A549 (cell line): Measurements from ENCODE around the gene TMEM120B. TPM values are rescaled to one million over a fixed set of nuclear protein-coding genes. Genes with fewer than 3 reads are reported as not detected.

Experiments used
- ATAC-seq, 2 experiments: fragments of 200-7000 bp in 1 of 2; fragments of >200 bp in 1 of 2; cut with Nextera tagmentation in 1 of 2; cut with Tn5 transposase in 1 of 2; 3 replicates each; pipeline versions ENCODE4 v1.8.0 to v1.9.1; 2018 to 2020; ENCODE audit warnings: mild to moderate bottlenecking in 1 of 2, moderate library complexity in 1 of 2
- CTCF ChIA-PET: fragments of 300-600 bp; sonication (Branson Sonifier 250); formaldehyde crosslinking; extraction: SDS; loops from one replicate; lab custom pipeline; 2021; ENCODE audit warnings: antibody characterized with exemption, inconsistent platforms; lab: Yijun Ruan, JAX
- POLR2A ChIA-PET: fragments of 350-600 bp; formaldehyde crosslinking; extraction: SDS; loops from one replicate; lab custom pipeline; 2021; ENCODE audit warnings: antibody characterized with exemption, inconsistent platforms; lab: Yijun Ruan, JAX
- DNase-seq, 2 experiments: peaks; one replicate each; pipeline versions ENCODE4 v3.0.0 to v3.0.0-alpha.2; 2011 to 2016; ENCODE audit warnings: low read depth in 1 of 2, low spot score in 1 of 2
- FAIRE-seq: peaks from 2 replicates; lab custom pipeline; 2011; peaks lifted over from hg19 to GRCh38; lab: Jason Lieb, UNC
- H3K27ac ChIP-seq, 2 experiments: fragments of >200 bp; sonication (Bioruptor Twin); formaldehyde crosslinking; 3 replicates each; pipeline ENCODE4 v1.5.1; 2016 to 2017
- H3K4me1 ChIP-seq: fragments of >200 bp; sonication (Bioruptor Twin); formaldehyde crosslinking; 3 replicates; pipeline ENCODE4 v1.6.1; 2016
- H3K4me2 ChIP-seq: fragments of >200 bp; sonication (Bioruptor Twin); formaldehyde crosslinking; 3 replicates; pipeline ENCODE4 v1.6.1; 2016
- H3K4me3 ChIP-seq: fragments of >200 bp; sonication (Bioruptor Twin); formaldehyde crosslinking; 3 replicates; pipeline ENCODE4 v1.5.1; 2016
- H3K9me3 ChIP-seq: fragments of >200 bp; sonication (Bioruptor Twin); formaldehyde crosslinking; 3 replicates; pipeline ENCODE4 v1.6.1; 2016
- BCL3 ChIP-seq: fragments of >200 bp; sonication (Bioruptor Twin); formaldehyde crosslinking; IDR thresholded peaks from 3 replicates; pipeline ENCODE4 v1.6.1; 2016
- CEBPB ChIP-seq, 2 experiments: fragments of >200 bp in 1 of 2; sonication (Bioruptor Twin) in 1 of 2; formaldehyde crosslinking in 1 of 2; IDR thresholded peaks; 2 replicates each; pipeline ENCODE4 v1.6.1; 2012 to 2016
- CHD4 ChIP-seq: fragments of 200-600 bp; sonication (generic); IDR thresholded peaks from 2 replicates; pipeline ENCODE4 v1.6.1; 2016; ENCODE audit warnings: antibody characterized with exemption, mild to moderate bottlenecking, borderline replicate concordance
- EP300 ChIP-seq, 2 experiments: fragments of >200 bp; sonication (Bioruptor Twin); formaldehyde crosslinking; IDR thresholded peaks; 2 replicates in 1 of 2; 3 replicates in 1 of 2; pipeline ENCODE4 v1.6.1; 2016 to 2017
- ESRRA ChIP-seq: fragments of 150-350 bp; IDR thresholded peaks from 2 replicates; pipeline ENCODE4 v1.6.1; 2014; ENCODE audit warnings: mild to moderate bottlenecking, low read length, borderline replicate concordance
- FOSB ChIP-seq: fragments of 250-450 bp; sonication (Bioruptor Pico); IDR thresholded peaks from 2 replicates; pipeline ENCODE4 v1.5.0; 2020; ENCODE audit warnings: mild to moderate bottlenecking, moderate library complexity
- FOSL2 ChIP-seq, 2 experiments: fragments of 450-650 bp in 1 of 2; fragments of >200 bp in 1 of 2; sonication (Bioruptor Twin) in 1 of 2; formaldehyde crosslinking; IDR thresholded peaks; 2 replicates each; pipeline versions ENCODE4 v1.5.0 to v1.6.1; 2016 to 2020; ENCODE audit warnings: mild to moderate bottlenecking in 1 of 2, moderate library complexity in 1 of 2
- FOXS1 ChIP-seq: fragments of 250-450 bp; sonication (Bioruptor Pico); IDR thresholded peaks from 2 replicates; pipeline ENCODE4 v1.5.0; 2020; ENCODE audit warnings: mild to moderate bottlenecking, moderate library complexity
- HDAC2 ChIP-seq: fragments of 200-600 bp; sonication (generic); IDR thresholded peaks from 2 replicates; pipeline ENCODE4 v1.6.1; 2016
- HOXB5 ChIP-seq: fragments of 250-450 bp; sonication (Bioruptor Pico); IDR thresholded peaks from 2 replicates; pipeline ENCODE4 v1.5.0; 2020; ENCODE audit warnings: mild to moderate bottlenecking, moderate library complexity
- JUNB ChIP-seq: fragments of >200 bp; sonication (Bioruptor Twin); formaldehyde crosslinking; IDR thresholded peaks from 2 replicates; pipeline ENCODE4 v1.6.1; 2016
- KDM5A ChIP-seq: fragments of 200-600 bp; sonication (generic); IDR thresholded peaks from 2 replicates; pipeline ENCODE4 v1.6.1; 2016; ENCODE audit warnings: antibody characterized with exemption, mild to moderate bottlenecking
- MAFK ChIP-seq: fragments of 450-650 bp; IDR thresholded peaks from 2 replicates; pipeline ENCODE4 v1.6.1; 2014; ENCODE audit not compliant: partially characterized antibody
- MAX ChIP-seq: IDR thresholded peaks from 2 replicates; pipeline ENCODE4 v1.6.1; 2012
- MAZ ChIP-seq: fragments of 150-350 bp; IDR thresholded peaks from 2 replicates; pipeline ENCODE4 v1.6.1; 2014; ENCODE audit warnings: antibody characterized with exemption, low read depth, low read length, borderline replicate concordance
- MYC ChIP-seq: IDR thresholded peaks from 2 replicates; pipeline ENCODE4 v1.6.1; 2012; ENCODE audit warnings: mild to moderate bottlenecking, inconsistent platforms, low read length, improper control_type of control experiment, borderline replicate concordance
- NR3C1 ChIP-seq: fragments of >200 bp; sonication (Bioruptor Twin); formaldehyde crosslinking; IDR thresholded peaks from 3 replicates; pipeline ENCODE4 v1.6.1; 2017
- PHF8 ChIP-seq: fragments of 200-600 bp; sonication (generic); IDR thresholded peaks from 2 replicates; pipeline ENCODE4 v1.6.1; 2016; ENCODE audit warnings: low read depth, mild to moderate bottlenecking, antibody characterized with exemption, moderate library complexity, borderline replicate concordance
- RAD21 ChIP-seq, 2 experiments: fragments of >200 bp in 1 of 2; sonication (Bioruptor Twin) in 1 of 2; formaldehyde crosslinking in 1 of 2; IDR thresholded peaks in 1 of 2; conservative IDR thresholded peaks in 1 of 2; 2 replicates in 1 of 2; 3 replicates in 1 of 2; pipeline ENCODE4 v1.6.1; 2012 to 2018; ENCODE audit warnings: inconsistent platforms in 1 of 2
- REST ChIP-seq: fragments of 200-600 bp; sonication (generic); IDR thresholded peaks from 2 replicates; pipeline ENCODE4 v1.6.1; 2016; ENCODE audit warnings: antibody characterized with exemption, mild to moderate bottlenecking, moderate library complexity
- RNF2 ChIP-seq: fragments of 200-600 bp; sonication (generic); IDR thresholded peaks from 2 replicates; pipeline ENCODE4 v1.6.1; 2016; ENCODE audit warnings: low read depth, mild to moderate bottlenecking, antibody characterized with exemption, moderate library complexity, borderline replicate concordance
- ZFP36 ChIP-seq: fragments of 450-650 bp; IDR thresholded peaks from 2 replicates; pipeline ENCODE4 v1.6.1; 2014; ENCODE audit warnings: borderline replicate concordance; ENCODE audit not compliant: partially characterized antibody
- ZNF302 ChIP-seq: fragments of 250-450 bp; sonication (Bioruptor Pico); IDR thresholded peaks from 2 replicates; pipeline ENCODE4 v1.9.0; 2021; ENCODE audit warnings: inconsistent platforms, mild to moderate bottlenecking, moderate library complexity
- WGBS: methylation state at CpG from one replicate; pipeline ENCODE4 v1.1.6; 2017; ENCODE audit errors: missing lambda C conversion rate; 5-methylcytosine and 5-hydroxymethylcytosine counted together
- polyA plus RNA-seq, 4 experiments: library from polyadenylated mRNA; depleted of rRNA in 3 of 4; stranded (reverse); fragments of >200 nt; fragmentation: RNase III in 1 of 4; extraction: RNeasy Plus Mini Kit Qiagen cat#74134 plus additional on column Dnase treatment in 1 of 4; gene quantifications; 2 replicates in 3 of 4; 3 replicates in 1 of 4; pipeline ENCODE4 v1.2.3, GENCODE V29; 2011 to 2017
- TF ChIP-seq, protein P1 (sequence below): fragments of 450-650 bp; IDR thresholded peaks from 2 replicates; pipeline ENCODE4 v1.6.1; 2014; ENCODE audit warnings: antibody characterized with exemption
- TF ChIP-seq, protein P2 (sequence below): IDR thresholded peaks from 2 replicates; pipeline ENCODE4 v1.6.1; 2012; ENCODE audit warnings: low read depth, borderline replicate concordance
- TF ChIP-seq, protein P3 (sequence below): fragments of 150-350 bp; IDR thresholded peaks from 2 replicates; pipeline ENCODE4 v1.6.1; 2014; ENCODE audit warnings: low read depth, mild to moderate bottlenecking, low read length

TMEM120B gene
- polyA plus RNA-seq, 2 of the 4 experiments (the other 2 are of a cell fraction): 10.6 to 13.2 TPM

DNA sequence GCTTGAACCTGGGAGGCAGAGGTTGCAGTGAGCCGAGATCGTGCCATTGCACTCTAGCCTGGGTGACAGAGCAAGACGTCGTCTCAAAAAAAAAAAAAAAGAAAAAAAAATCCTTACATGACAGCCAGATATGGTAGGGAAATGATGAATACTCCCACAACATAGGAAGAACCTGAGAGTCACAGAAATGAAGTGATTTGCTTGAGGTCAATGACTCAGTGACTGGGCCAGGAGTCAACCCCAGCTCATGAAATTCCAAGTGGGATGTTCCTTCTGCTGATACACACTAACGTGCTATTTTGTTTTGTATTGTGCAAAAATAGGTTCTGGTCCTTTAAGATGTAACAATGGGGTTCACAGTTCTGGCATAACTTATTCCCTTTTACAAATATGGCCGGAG, 71.9 kb downstream of the TMEM120B start:
- ATAC-seq: peak; percentile 48 to 60
- DNase-seq: peak; percentile 64 to 87
- Histone ChIP-seq H3K9me3 (no peaks in the 10 kb centered on the region), H3K4me3 (0 out of 3 replicates have a peak overlapping the region, but pooled peaks have one; percentile 0), H3K4me1 (peaks cover 83% of the 10 kb centered on the region), H3K27ac (peak overlapping the region; percentile 72 to 100), H3K4me2 (peak overlapping the region; percentile 70)
- peak; percentile 43 for FAIRE-seq
- TF ChIP-seq MAZ (no peak), MAFK (peak; percentile 36), NR3C1 (no peak), ESRRA (no peak), MYC (no peak), KDM5A (no peak), BCL3 (no peak), CHD4 (no peak), EP300 (IDR thresholded peaks at IDR 0.05) (no peak), FOXS1 (no peak), RAD21 (conservative IDR thresholded peaks at IDR 0.05 in 1 of 2, IDR thresholded peaks at IDR 0.05 in 1 of 2) (0 out of 5 replicates have a peak, but pooled peaks of 1 of the 2 experiments have one; percentile 1), FOSL2 (IDR thresholded peaks at IDR 0.05) (peak; percentile 25; the same call in 1 of the 2 replicates), FOSL2 (CRISPR knock-in tag; IDR thresholded peaks at IDR 0.05) (peak; percentile 65), HDAC2 (no peak), JUNB (peak; percentile 28; the same call in 1 of the 2 replicates), CEBPB (IDR thresholded peaks at IDR 0.05) (peak in 1 of 2 experiments; percentile 39; a peak in 1 of 4 replicates), PHF8 (no peak), FOSB (no peak), ZFP36 (no peak), REST (no peak), HOXB5 (CRISPR knock-in tag) (no peak), MAX (peak; percentile 44; the same call in 1 of the 2 replicates), ZNF302 (CRISPR knock-in tag) (no peak), RNF2 (no peak)
- TF ChIP-seq, protein P1, sequence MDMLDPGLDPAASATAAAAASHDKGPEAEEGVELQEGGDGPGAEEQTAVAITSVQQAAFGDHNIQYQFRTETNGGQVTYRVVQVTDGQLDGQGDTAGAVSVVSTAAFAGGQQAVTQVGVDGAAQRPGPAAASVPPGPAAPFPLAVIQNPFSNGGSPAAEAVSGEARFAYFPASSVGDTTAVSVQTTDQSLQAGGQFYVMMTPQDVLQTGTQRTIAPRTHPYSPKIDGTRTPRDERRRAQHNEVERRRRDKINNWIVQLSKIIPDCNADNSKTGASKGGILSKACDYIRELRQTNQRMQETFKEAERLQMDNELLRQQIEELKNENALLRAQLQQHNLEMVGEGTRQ: no peak
- TF ChIP-seq, protein P2, sequence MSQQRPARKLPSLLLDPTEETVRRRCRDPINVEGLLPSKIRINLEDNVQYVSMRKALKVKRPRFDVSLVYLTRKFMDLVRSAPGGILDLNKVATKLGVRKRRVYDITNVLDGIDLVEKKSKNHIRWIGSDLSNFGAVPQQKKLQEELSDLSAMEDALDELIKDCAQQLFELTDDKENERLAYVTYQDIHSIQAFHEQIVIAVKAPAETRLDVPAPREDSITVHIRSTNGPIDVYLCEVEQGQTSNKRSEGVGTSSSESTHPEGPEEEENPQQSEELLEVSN: no peak
- TF ChIP-seq, protein P3, sequence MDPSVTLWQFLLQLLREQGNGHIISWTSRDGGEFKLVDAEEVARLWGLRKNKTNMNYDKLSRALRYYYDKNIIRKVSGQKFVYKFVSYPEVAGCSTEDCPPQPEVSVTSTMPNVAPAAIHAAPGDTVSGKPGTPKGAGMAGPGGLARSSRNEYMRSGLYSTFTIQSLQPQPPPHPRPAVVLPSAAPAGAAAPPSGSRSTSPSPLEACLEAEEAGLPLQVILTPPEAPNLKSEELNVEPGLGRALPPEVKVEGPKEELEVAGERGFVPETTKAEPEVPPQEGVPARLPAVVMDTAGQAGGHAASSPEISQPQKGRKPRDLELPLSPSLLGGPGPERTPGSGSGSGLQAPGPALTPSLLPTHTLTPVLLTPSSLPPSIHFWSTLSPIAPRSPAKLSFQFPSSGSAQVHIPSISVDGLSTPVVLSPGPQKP: no peak
- CTCF ChIA-PET: interaction anchor here (0.6 to 72.2 kb wide), 7 partner anchors 1 to 1194 kb away, joined by 3 to 2657 read pairs (median 10); partner anchors contain the start of genes PSMD9, RHOF, SETD1B and TMEM120B
- 4% methylated on average over 6 of the region's 6 CpGs for WGBS
- POLR2A ChIA-PET: interaction anchor here (1.0 to 1.8 kb wide), 3 partner anchors 9 to 19 kb away, joined by 3 to 12 read pairs (median 4); partner anchors contain the start of genes RHOF and SETD1B
